Frontal cortex (tissue), 4 donors: ENCODE data around the gene ARL13B. TPM values are rescaled to one million over a fixed set of nuclear protein-coding genes. Genes with fewer than 3 reads are reported as not detected.

Experiments
- DNase-seq, 2 donors: peaks; one replicate each; pipeline ENCODE4 v3.0.0; 2012; ENCODE audit warnings: low spot score in 2 of 2
- FAIRE-seq: peaks from 2 replicates; lab custom pipeline; 2012; peaks lifted over from hg19 to GRCh38; lab: Jason Lieb, UNC
- small RNA-seq: library from RNA; depleted of rRNA; stranded (forward); fragments of <200 nt; gene quantifications from one replicate; pipeline ENCODE3, GENCODE V24; 2014
- total RNA-seq: library from RNA; depleted of rRNA; stranded (reverse); fragments of >200 nt; gene quantifications from one replicate; pipeline ENCODE4 v1.2.3, GENCODE V29; 2014
- donor health status: control.
- donor health status: control.
- donor health status: control.

The ARL13B gene
- total RNA-seq, 1 donor from 2014 or later = 18.3 TPM

- DNase-seq (no peak), FAIRE-seq (no peak)
These were observed 109.2 kb downstream of the ARL13B start for GRCh38 chr3:94089126-94089525.

DNA sequence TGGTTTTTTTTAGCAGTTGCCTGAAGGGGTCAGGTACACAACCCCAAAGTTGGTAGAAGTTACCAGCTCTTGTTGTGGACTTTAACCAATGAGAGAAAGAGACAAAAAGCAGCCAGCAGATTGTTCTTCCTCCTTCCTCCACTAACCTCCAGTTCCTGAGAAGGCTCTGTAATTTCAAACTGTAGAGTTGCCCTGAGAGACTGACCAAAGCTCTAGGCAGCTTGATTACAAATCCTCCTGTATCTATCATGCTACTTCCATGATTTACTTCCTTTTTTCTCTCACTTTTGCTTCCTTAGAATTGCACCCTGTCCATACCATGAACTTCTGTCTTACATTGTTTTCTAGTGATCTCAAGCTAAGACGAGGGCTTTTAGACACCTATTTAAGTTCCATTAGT lies 112.1 kb downstream of the ARL13B start:
- FAIRE-seq (no peak), DNase-seq (no peak)

GRCh38 chr3:94093151-94093550 lies 113.2 kb downstream of the ARL13B start:
- FAIRE-seq (no peak), DNase-seq (no peak)

- DNase-seq (no peak), FAIRE-seq (no peak)
These were observed 115.2 kb downstream of the ARL13B start for GRCh38 chr3:94095111-94095510.

DNA sequence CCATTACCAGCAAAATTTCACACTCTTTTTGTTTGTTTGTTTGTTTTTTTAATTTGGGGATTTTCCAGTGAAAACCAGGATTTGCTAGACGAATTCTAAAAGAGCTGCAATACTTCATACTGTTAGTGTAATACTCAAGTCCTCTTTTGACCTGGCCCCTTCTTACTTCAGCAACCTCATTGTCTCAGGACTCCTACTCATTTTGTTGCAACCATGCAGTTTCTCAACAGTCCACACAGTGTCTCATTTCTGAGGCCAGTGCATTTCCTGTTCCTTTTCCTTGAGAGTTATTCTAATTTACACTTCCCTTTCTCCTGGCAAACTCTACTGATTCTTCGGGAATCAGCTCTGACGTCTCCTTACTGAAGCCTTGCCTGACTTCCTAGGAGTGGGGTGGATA lies 118.5 kb downstream of the ARL13B start:
- DNase-seq (no peak), FAIRE-seq (no peak)

DNA sequence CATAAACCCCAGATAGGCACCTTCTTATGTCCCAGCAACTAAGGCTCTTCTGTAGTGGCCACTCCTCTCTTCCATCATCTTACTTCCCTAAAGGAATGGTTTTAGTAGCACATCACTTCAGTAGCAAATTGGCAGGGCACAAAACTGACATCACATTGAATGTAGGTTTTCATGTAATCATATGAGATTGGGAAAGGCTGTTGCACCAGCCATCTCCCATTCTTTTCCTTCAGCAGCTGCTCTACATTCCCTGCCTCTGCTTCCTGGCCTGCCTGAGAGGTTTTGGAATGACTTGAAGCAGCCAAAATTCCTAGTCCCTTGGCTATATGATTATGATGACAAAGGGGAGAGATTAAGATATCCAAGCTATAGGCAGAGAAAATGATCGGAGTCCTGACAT lies 119.4 kb downstream of the ARL13B start:
- DNase-seq (no peak), FAIRE-seq (no peak)

- FAIRE-seq (no peak), DNase-seq (no peak)
These were observed 121.9 kb downstream of the ARL13B start for GRCh38 chr3:94101860-94102259.

Small RNA genes lying within 50 kb of the gene (small RNA-seq; reads per million reads assigned to genes)
- gene RF00019 = not detected
- gene RNU6-511P = not detected

Other genes starting within 250 kb of the ARL13B start
- 12.2 TPM for gene PROS1, start 6.3 kb upstream of the ARL13B start, total RNA-seq
- not detected for gene STX19, start 48.4 kb downstream of the ARL13B start, total RNA-seq
- 10.2 TPM for gene DHFR2, start 82.8 kb downstream of the ARL13B start, total RNA-seq
- 26.9 TPM for gene NSUN3, start 82.9 kb downstream of the ARL13B start, total RNA-seq